Stimulated activated CD4-positive, alpha-beta T cell treated with anti-CD3 and anti-CD28 coated beads, Interleukin-12 subunit alpha, Interleukin-12 subunit beta, amount 100 ng/mL, for 48 hours (primary cell): ENCODE measurements around the gene METTL26.
"Not testable (repeated sequence)": the region's sequence is repeated elsewhere in the genome, so short reads cannot be mapped to it uniquely, and the experiment has no call there.

Source experiments
- DNase-seq, 3 donors: peaks; one replicate each; pipeline ENCODE4 v3.0.0-alpha.2; 2020; ENCODE audit warnings: low read depth in 2 of 3, low spot score in 1 of 3

METTL26 gene

GRCh38 chr16:598823-599739 is 37.0 kb downstream of the METTL26 start:
- no peak for DNase-seq

GRCh38 chr16:597655-598054 is 38.5 kb downstream of the METTL26 start:
- DNase-seq = not testable (repeated sequence)

- DNase-seq = no peak
Measured at GRCh38 chr16:596736-597060, 39.4 kb downstream of the METTL26 start.

GRCh38 chr16:595942-596735 is 40.0 kb downstream of the METTL26 start:
- DNase-seq = no peak

- no peak for DNase-seq
Measured at GRCh38 chr16:595094-595528, 41.0 kb downstream of the METTL26 start.

- no peak for DNase-seq
Measured at GRCh38 chr16:593807-594206, 42.3 kb downstream of the METTL26 start.

- DNase-seq = no peak
Measured at GRCh38 chr16:593406-593805, 42.7 kb downstream of the METTL26 start.

GRCh38 chr16:592518-593306 is 43.4 kb downstream of the METTL26 start:
- no peak for DNase-seq

- no peak for DNase-seq
Measured at GRCh38 chr16:591892-592517, 44.1 kb downstream of the METTL26 start.

GRCh38 chr16:591231-591630 is 44.9 kb downstream of the METTL26 start:
- DNase-seq = no peak

GRCh38 chr16:590815-591200 is 45.3 kb downstream of the METTL26 start:
- no peak for DNase-seq

GRCh38 chr16:590188-590814 is 45.8 kb downstream of the METTL26 start:
- no peak for DNase-seq

GRCh38 chr16:589658-590187 is 46.4 kb downstream of the METTL26 start, which contains the start of gene RAB40C:
TSS of gene RAB40C (plus strand) at chr16:590066. CDS start at chr16:590292, 226 bp downstream.
- peak; percentile 99 for DNase-seq

GRCh38 chr16:588889-589657 is 47.0 kb downstream of the METTL26 start:
- DNase-seq = peak; percentile 95 to 98 (median 97)

GRCh38 chr16:588639-588888 is 47.5 kb downstream of the METTL26 start:
- peak in 2 of 3 donors; percentile 49 to 55 for DNase-seq

- DNase-seq = no peak
Measured at GRCh38 chr16:586645-587590, 49.2 kb downstream of the METTL26 start.

- DNase-seq = no peak
Measured at GRCh38 chr16:586047-586644, 50.0 kb downstream of the METTL26 start.

GRCh38 chr16:585351-585750 is 50.8 kb downstream of the METTL26 start:
- no peak for DNase-seq
